Nephron (organoid): ENCODE results near the gene PLA2G6.

Experiments
- H3K27ac Mint-ChIP-seq, 3 experiments: 2 replicates each; pipeline ENCODE4 v1.8.0; 2020; ENCODE audit warnings: mixed read lengths in 3 of 3, mild to moderate bottlenecking in 2 of 3, moderate library complexity in 1 of 3
- H3K27me3 Mint-ChIP-seq: 2 replicates; pipeline ENCODE4 v1.8.0; 2021; ENCODE audit warnings: low read depth, mild to moderate bottlenecking, moderate library complexity, mixed read lengths
- H3K36me3 Mint-ChIP-seq: 2 replicates; pipeline ENCODE4 v1.8.0; 2020; ENCODE audit warnings: low read depth, mixed read lengths
- H3K4me1 Mint-ChIP-seq: 2 replicates; pipeline ENCODE4 v1.8.0; 2020; ENCODE audit warnings: mixed read lengths
- H3K4me3 Mint-ChIP-seq, 3 experiments: 2 replicates each; pipeline ENCODE4 v1.8.0; 2020; ENCODE audit warnings: mild to moderate bottlenecking in 3 of 3, mixed read lengths in 3 of 3, moderate library complexity in 2 of 3
- H3K9me3 Mint-ChIP-seq: 2 replicates; pipeline ENCODE4 v1.8.0; 2020; ENCODE audit warnings: mixed read lengths
- TF ChIP-seq, protein P1 (sequence below), 3 experiments: fragments of 200-600 bp; sonication (generic); IDR thresholded peaks; one replicate each; pipeline ENCODE4 v1.5.0; 2021; ENCODE audit warnings: antibody characterized with exemption in 3 of 3; ENCODE audit not compliant: unreplicated experiment in 3 of 3

PLA2G6 gene

DNA sequence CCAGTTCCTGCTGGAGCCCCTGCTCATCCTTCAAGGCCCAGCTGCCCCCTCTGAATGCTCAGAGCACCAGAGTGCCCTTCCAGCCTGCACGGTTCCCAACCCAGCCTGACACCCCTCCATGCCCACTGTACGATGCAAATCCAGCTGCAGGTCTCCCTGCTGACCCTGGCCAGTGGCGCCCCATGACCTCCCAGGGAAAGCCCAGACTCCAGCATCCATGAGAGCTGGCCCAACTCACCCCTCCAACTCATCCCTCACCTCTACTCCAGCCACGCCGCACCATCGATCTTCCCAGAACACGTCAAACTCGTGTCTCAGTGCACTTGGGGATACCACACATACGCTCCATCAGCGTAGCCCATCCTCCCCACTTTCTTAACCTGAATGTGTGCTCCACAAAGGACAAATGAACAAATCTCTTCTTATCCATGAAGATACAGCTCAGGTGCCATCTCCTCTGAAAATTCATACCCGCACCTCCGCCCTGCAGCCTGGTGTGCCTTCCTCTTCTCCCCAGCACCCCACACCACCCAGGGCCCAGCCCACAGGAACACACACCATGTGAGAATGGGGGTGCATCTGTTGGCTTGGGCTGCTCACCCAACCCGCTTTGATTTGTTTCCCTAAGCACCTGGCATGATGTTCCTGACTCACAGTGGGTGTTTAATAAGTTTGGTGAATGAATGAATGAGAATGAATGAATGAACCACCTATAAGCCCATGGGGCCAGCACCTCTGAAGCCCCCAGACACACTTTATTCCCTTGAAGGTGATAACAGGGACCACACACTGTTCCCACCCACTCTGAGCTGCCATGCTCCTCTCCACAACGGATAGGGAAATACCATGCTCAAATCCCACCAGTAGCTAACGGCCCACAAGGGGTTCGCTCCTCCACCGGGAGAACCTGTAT lies 6.2 kb downstream of the PLA2G6 start:
- TF ChIP-seq, protein P1, sequence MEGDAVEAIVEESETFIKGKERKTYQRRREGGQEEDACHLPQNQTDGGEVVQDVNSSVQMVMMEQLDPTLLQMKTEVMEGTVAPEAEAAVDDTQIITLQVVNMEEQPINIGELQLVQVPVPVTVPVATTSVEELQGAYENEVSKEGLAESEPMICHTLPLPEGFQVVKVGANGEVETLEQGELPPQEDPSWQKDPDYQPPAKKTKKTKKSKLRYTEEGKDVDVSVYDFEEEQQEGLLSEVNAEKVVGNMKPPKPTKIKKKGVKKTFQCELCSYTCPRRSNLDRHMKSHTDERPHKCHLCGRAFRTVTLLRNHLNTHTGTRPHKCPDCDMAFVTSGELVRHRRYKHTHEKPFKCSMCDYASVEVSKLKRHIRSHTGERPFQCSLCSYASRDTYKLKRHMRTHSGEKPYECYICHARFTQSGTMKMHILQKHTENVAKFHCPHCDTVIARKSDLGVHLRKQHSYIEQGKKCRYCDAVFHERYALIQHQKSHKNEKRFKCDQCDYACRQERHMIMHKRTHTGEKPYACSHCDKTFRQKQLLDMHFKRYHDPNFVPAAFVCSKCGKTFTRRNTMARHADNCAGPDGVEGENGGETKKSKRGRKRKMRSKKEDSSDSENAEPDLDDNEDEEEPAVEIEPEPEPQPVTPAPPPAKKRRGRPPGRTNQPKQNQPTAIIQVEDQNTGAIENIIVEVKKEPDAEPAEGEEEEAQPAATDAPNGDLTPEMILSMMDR (IDR thresholded peaks at IDR 0.05; ENCODE audit: unreplicated experiment in 3 of 3): no peak
- Mint-ChIP-seq H3K27ac (peak overlapping the region in 1 of 3 experiments; percentile 64), H3K9me3 (no peaks in the 10 kb centered on the region), H3K4me3 (no peak overlapping the region), H3K4me1 (peaks cover 22% of the 10 kb centered on the region), H3K36me3 (no peaks in the 10 kb centered on the region), H3K27me3 (peaks cover 1% of the 10 kb centered on the region)

DNA sequence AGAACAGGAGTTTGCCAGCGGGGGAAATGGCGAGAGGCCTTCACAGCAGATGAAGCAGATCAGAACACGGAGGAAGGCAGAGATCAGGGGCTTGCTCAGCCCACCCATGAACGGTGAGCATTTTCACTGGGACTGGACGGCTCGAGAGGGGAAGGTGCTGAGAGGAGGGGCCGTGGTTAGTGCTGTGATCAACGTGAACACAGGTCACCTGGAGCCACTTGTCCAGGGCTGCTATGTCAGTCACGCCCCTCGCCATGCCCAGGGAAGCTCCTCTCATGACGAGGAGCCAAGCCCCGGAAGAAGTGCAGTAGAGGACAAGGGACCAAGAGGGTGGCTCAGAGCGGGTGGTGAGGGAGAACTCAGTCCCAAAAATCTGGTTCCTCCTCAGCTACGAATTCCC lies 7.0 kb downstream of the PLA2G6 start:
- TF ChIP-seq, protein P1 (IDR thresholded peaks at IDR 0.05; ENCODE audit: unreplicated experiment in 3 of 3): no peak
- Mint-ChIP-seq H3K4me1 (peaks cover 14% of the 10 kb centered on the region), H3K9me3 (no peaks in the 10 kb centered on the region), H3K27me3 (peaks cover 4% of the 10 kb centered on the region), H3K4me3 (no peak overlapping the region), H3K36me3 (no peaks in the 10 kb centered on the region), H3K27ac (peak overlapping the region in 2 of 3 experiments; percentile 14 to 80)

DNA sequence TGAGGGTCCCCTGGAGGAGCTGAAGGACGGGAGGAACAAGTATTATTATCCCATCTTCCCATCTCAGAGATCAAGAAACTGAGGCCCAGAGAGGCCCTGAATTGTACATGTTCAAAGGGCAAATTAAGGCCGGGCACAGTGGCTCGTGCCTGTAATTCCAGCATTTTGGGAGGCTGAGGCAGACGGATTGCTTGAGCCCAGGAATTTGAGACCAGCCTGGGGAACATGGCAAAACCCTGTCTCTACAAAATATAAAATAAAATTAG lies 8.1 kb downstream of the PLA2G6 start:
- peaks cover 6% of the 10 kb centered on the region for H3K4me1 Mint-ChIP-seq
- H3K27ac Mint-ChIP-seq: no peak overlapping the region
- TF ChIP-seq, protein P1 (IDR thresholded peaks at IDR 0.05; ENCODE audit: unreplicated experiment in 3 of 3): no peak
- H3K36me3 Mint-ChIP-seq: no peaks in the 10 kb centered on the region
- no peaks in the 10 kb centered on the region for H3K9me3 Mint-ChIP-seq
- H3K4me3 Mint-ChIP-seq: no peak overlapping the region
- peaks cover 4% of the 10 kb centered on the region for H3K27me3 Mint-ChIP-seq

DNA sequence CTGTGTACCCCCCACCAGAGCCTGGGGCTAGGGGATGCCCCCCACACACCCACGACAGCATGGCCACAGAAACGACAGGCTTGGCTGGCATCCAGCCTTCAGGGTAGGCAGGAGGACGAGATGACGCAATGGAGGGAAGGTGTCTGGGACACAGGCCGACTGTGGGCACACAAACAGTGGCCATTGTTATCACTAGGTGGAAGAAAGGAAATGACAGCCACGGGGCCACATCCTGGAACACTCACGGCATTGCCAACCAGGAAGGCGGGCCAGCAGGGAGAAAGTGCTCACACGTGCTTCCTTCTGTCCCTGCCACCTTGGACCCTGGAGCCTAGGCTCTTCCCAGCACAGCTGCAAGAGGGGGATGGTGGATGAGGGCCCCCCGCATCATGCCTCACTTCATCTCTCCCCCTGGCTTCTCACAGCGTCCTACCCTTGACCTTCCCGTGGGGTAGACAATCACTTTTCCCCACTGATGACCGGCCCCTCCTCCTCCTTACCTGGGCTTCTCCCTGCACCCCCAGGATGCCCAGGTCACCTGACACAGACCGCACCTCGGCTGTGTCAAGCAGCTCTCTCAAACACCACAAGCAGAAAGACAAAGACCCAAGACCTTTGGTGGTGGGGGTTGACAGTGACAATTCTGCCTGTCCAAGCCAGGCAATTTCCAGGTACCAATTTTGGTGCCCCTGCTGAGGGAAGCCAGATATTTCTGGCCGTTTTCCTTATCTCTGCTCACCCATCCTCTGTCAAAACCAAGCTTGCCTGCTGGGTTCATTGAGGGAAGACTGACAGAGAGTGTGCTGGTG lies 8.6 kb downstream of the PLA2G6 start:
- no peaks in the 10 kb centered on the region for H3K9me3 Mint-ChIP-seq
- peaks cover 5% of the 10 kb centered on the region for H3K4me1 Mint-ChIP-seq
- TF ChIP-seq, protein P1 (IDR thresholded peaks at IDR 0.05; ENCODE audit: unreplicated experiment in 3 of 3): no peak
- peaks cover under 1% of the 10 kb centered on the region for H3K36me3 Mint-ChIP-seq
- H3K27ac Mint-ChIP-seq: no peak overlapping the region
- H3K27me3 Mint-ChIP-seq: peaks cover 5% of the 10 kb centered on the region
- no peak overlapping the region for H3K4me3 Mint-ChIP-seq

DNA sequence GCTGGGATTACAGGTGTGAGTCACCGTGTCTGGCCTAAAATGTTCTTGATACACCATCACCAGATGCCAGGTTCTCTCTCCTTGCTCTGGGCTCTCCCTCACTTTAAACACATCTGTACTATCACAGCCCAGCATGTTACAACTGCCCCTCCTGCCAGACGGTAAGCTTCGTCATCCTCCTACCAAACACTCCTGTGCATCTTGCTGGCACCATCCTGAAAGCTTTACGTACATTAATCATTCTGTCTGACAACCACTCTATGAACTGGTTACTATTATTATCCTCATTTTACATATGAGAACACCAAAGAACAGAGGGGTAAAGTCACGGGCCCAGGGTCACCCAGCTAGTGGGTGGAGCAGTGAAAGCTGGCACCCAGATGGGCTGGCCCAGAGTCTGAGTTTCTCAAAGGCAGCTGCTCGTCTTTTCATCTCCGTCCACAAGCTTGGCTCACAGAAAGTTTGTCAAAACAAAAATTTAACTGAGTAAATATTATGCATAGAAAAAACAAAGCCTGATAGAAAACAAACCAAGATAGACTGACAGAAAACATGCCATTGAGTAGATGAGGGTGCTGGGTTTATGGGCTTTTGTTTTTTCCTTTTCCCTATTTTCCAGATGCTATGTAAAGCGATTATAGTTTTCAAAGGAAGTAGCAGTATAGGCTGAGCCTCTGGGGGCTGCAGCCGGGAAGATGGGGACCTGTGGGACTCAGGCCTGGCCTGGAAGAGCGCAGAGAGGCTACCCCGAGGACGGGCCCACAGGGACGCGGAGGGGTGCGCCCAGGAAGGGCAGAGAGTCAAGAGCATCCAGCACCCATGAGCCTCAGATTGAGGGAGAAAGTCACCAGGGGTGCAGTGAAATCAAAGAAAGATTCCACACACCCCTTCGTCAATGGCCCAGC lies 9.5 kb downstream of the PLA2G6 start:
- Mint-ChIP-seq H3K36me3 (peaks cover 5% of the 10 kb centered on the region), H3K27ac (peak overlapping the region in 1 of 3 experiments; percentile 3), H3K4me3 (no peak overlapping the region), H3K9me3 (no peaks in the 10 kb centered on the region), H3K4me1 (peaks cover 6% of the 10 kb centered on the region), H3K27me3 (peaks cover 8% of the 10 kb centered on the region)
- TF ChIP-seq, protein P1 (IDR thresholded peaks at IDR 0.05; ENCODE audit: unreplicated experiment in 3 of 3): no peak
